Amygdala (tissue), 56 donors: ENCODE measurements around the gene ZGPAT.
"Not testable (repeated sequence)": the region's sequence is repeated elsewhere in the genome, so short reads cannot be mapped to it uniquely, and the experiment has no call there.

Experiments used
- DNase-seq, 56 donors: peaks; one replicate each; lab custom pipeline; 2025; lab: John Stamatoyannopoulos, UW

ZGPAT gene

GRCh38 chr20:63707558-63708300 lies at the start of gene ZGPAT, which contains the start of gene ARFRP1:
Gene ZGPAT, plus strand, starts transcription at chr20:63708039. Its CDS starts 542 bp downstream, at chr20:63708581.
Gene ARFRP1, minus strand, starts transcription at chr20:63707976. Its CDS starts 885 bp downstream, at chr20:63707091.
- peak in 55 of 56 donors; percentile 20 to 95 (median 84) for DNase-seq

GRCh38 chr20:63658749-63659187 lies 49.1 kb upstream of the ZGPAT start:
- DNase-seq, result peak in 4 of 56 donors; percentile 55 to 65 (median 60)

GRCh38 chr20:63659370-63659769 lies 48.5 kb upstream of the ZGPAT start:
- no peak for DNase-seq

GRCh38 chr20:63660174-63660573 lies 47.7 kb upstream of the ZGPAT start:
- not testable (repeated sequence) for DNase-seq

- no peak for DNase-seq
Observed at GRCh38 chr20:63660622-63661021, 47.2 kb upstream of the ZGPAT start.

GRCh38 chr20:63661108-63661507 lies 46.7 kb upstream of the ZGPAT start:
- DNase-seq, result no peak

GRCh38 chr20:63661959-63662812 lies 45.7 kb upstream of the ZGPAT start:
- no peak for DNase-seq

GRCh38 chr20:63662813-63663189 lies 45.0 kb upstream of the ZGPAT start:
- no peak for DNase-seq

GRCh38 chr20:63663332-63664066 lies 44.3 kb upstream of the ZGPAT start:
- no peak for DNase-seq

GRCh38 chr20:63664143-63664851 lies 43.5 kb upstream of the ZGPAT start:
- no peak for DNase-seq

GRCh38 chr20:63664861-63665594 lies 42.8 kb upstream of the ZGPAT start:
- DNase-seq, result peak in 36 of 56 donors; percentile 6 to 73 (median 49)

- DNase-seq, result no peak
Observed at GRCh38 chr20:63665708-63666107, 42.1 kb upstream of the ZGPAT start.

- DNase-seq, result no peak
Observed at GRCh38 chr20:63667858-63668257, 40.0 kb upstream of the ZGPAT start.

- no peak for DNase-seq
Observed at GRCh38 chr20:63668351-63668750, 39.5 kb upstream of the ZGPAT start.

GRCh38 chr20:63671695-63672094 lies 36.1 kb upstream of the ZGPAT start:
- not testable (repeated sequence) for DNase-seq

GRCh38 chr20:63672666-63673065 lies 35.2 kb upstream of the ZGPAT start:
- DNase-seq, result no peak

GRCh38 chr20:63673951-63674350 lies 33.9 kb upstream of the ZGPAT start:
- no peak for DNase-seq

GRCh38 chr20:63675681-63676368 lies 32.0 kb upstream of the ZGPAT start:
- peak in 1 of 56 donors; percentile 14 for DNase-seq

- DNase-seq, result no peak
Observed at GRCh38 chr20:63678071-63678470, 29.8 kb upstream of the ZGPAT start.
